OCI-LY1 (cell line): Measurements from ENCODE around the gene CD300A.

ENCODE experiments used
- H2AFZ ChIP-seq: fragments of 200-600 bp; sonication (generic), shearing (Covaris generic); 2 replicates; pipeline ENCODE4 v1.6.0; 2014; ENCODE audit warnings: antibody characterized with exemption, mild to moderate bottlenecking, low read length
- H3F3A ChIP-seq: fragments of 200-600 bp; sonication (generic), shearing (Covaris generic); 2 replicates; pipeline ENCODE4 v1.6.0; 2014; ENCODE audit warnings: mild to moderate bottlenecking, antibody characterized with exemption, low read length, moderate library complexity; ENCODE audit not compliant: insufficient read depth
- H3K27ac ChIP-seq: fragments of 200-600 bp; sonication (generic); 2 replicates; pipeline ENCODE4 v1.5.1; 2014; ENCODE audit warnings: low read length, mixed run types, mild to moderate bottlenecking, low read depth; ENCODE audit not compliant: poor library complexity, severe bottlenecking
- H3K27me3 ChIP-seq: fragments of 200-600 bp; sonication (generic); 2 replicates; pipeline ENCODE4 v1.6.0; 2014; ENCODE audit warnings: antibody characterized with exemption, mild to moderate bottlenecking, low read length, moderate library complexity; ENCODE audit not compliant: insufficient read depth
- H3K36me3 ChIP-seq: fragments of 200-600 bp; sonication (generic); 2 replicates; pipeline ENCODE4 v1.6.1; 2014; ENCODE audit warnings: mild to moderate bottlenecking, antibody characterized with exemption, low read length, moderate library complexity, mixed read lengths; ENCODE audit not compliant: insufficient read depth
- H3K4me1 ChIP-seq: fragments of 200-600 bp; sonication (generic); 2 replicates; pipeline ENCODE4 v1.5.1; 2014; ENCODE audit warnings: mild to moderate bottlenecking, low read length, moderate library complexity; ENCODE audit not compliant: insufficient read depth, severe bottlenecking
- H3K4me2 ChIP-seq: fragments of 200-600 bp; sonication (generic), shearing (Covaris generic); 2 replicates; pipeline ENCODE4 v1.6.1; 2014; ENCODE audit warnings: low read length
- H3K4me3 ChIP-seq: fragments of 200-600 bp; sonication (generic); 2 replicates; pipeline ENCODE4 v1.5.1; 2014; ENCODE audit warnings: low read length, low read depth, mild to moderate bottlenecking, mixed read lengths; ENCODE audit not compliant: poor library complexity, severe bottlenecking
- H3K79me2 ChIP-seq: fragments of 200-600 bp; shearing (Covaris generic); 2 replicates; pipeline ENCODE4 v1.6.1; 2016; ENCODE audit warnings: mixed run types, low read length, mixed read lengths; ENCODE audit not compliant: insufficient read depth
- H3K9ac ChIP-seq: fragments of 200-600 bp; sonication (generic), shearing (Covaris generic); 2 replicates; pipeline ENCODE4 v1.6.1; 2014; ENCODE audit warnings: mild to moderate bottlenecking, low read length, mixed read lengths
- H3K9me2 ChIP-seq: fragments of 200-600 bp; sonication (generic), shearing (Covaris generic); 2 replicates; pipeline ENCODE4 v1.6.1; 2014; ENCODE audit warnings: low read depth, mild to moderate bottlenecking, low read length, mixed read lengths
- H3K9me3 ChIP-seq: fragments of 200-600 bp; shearing (Covaris generic); 2 replicates; pipeline ENCODE4 v1.6.1; 2014; ENCODE audit warnings: low read length, mixed read lengths
- H4K20me1 ChIP-seq: fragments of 200-600 bp; sonication (generic), shearing (Covaris generic); 2 replicates; pipeline ENCODE4 v1.6.0; 2016; ENCODE audit warnings: mild to moderate bottlenecking, low read length; ENCODE audit not compliant: insufficient read depth
- EZH2 ChIP-seq: fragments of 200-600 bp; sonication (generic), shearing (Covaris generic); IDR thresholded peaks from 2 replicates; pipeline ENCODE4 v1.8.0; 2017; ENCODE audit warnings: borderline replicate concordance, mixed run types, mild to moderate bottlenecking, antibody characterized with exemption, low read length, moderate library complexity, mixed read lengths
- TF ChIP-seq, protein P1 (sequence below): fragments of 200-600 bp; sonication (generic), shearing (Covaris generic); IDR thresholded peaks from 2 replicates; pipeline ENCODE4 v1.5.1; 2017; ENCODE audit warnings: mild to moderate bottlenecking, antibody characterized with exemption, low read length, moderate library complexity, mixed read lengths

Gene CD300A

DNA sequence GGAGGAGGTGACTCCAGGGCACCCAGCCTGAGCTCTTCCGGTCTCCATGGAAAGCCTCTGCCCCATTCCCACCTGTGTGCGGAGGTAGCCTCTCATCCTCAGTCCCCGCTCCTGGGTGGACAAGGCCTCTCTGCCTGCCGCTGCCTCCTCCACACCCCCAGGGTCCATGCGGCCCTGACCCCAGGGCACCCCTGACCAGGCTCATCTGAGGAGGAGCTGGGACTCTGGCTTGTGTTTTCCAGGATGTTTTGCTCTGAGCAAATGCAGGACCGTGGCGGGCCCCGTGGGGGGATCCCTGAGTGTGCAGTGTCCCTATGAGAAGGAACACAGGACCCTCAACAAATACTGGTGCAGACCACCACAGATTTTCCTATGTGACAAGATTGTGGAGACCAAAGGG lies 6.9 kb downstream of the CD300A start:
- no peaks in the 10 kb centered on the region for H4K20me1 ChIP-seq
- H3K4me2 ChIP-seq: no peak overlapping the region
- no peak overlapping the region for H2AFZ ChIP-seq
- H3K36me3 ChIP-seq: no peaks in the 10 kb centered on the region
- no peak overlapping the region for H3K27ac ChIP-seq
- H3F3A ChIP-seq: no peaks in the 10 kb centered on the region
- no peaks in the 10 kb centered on the region for H3K9me2 ChIP-seq
- no peak for TF ChIP-seq EZH2
- TF ChIP-seq, protein P1, sequence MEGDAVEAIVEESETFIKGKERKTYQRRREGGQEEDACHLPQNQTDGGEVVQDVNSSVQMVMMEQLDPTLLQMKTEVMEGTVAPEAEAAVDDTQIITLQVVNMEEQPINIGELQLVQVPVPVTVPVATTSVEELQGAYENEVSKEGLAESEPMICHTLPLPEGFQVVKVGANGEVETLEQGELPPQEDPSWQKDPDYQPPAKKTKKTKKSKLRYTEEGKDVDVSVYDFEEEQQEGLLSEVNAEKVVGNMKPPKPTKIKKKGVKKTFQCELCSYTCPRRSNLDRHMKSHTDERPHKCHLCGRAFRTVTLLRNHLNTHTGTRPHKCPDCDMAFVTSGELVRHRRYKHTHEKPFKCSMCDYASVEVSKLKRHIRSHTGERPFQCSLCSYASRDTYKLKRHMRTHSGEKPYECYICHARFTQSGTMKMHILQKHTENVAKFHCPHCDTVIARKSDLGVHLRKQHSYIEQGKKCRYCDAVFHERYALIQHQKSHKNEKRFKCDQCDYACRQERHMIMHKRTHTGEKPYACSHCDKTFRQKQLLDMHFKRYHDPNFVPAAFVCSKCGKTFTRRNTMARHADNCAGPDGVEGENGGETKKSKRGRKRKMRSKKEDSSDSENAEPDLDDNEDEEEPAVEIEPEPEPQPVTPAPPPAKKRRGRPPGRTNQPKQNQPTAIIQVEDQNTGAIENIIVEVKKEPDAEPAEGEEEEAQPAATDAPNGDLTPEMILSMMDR: no peak
- 0 out of 2 replicates have a peak, but pooled peaks cover 6% of the 10 kb centered on the region for H3K27me3 ChIP-seq
- H3K9me3 ChIP-seq: no peaks in the 10 kb centered on the region
- H3K9ac ChIP-seq: no peak overlapping the region
- no peaks in the 10 kb centered on the region for H3K4me1 ChIP-seq
- no peaks in the 10 kb centered on the region for H3K79me2 ChIP-seq
- H3K4me3 ChIP-seq: no peak overlapping the region

DNA sequence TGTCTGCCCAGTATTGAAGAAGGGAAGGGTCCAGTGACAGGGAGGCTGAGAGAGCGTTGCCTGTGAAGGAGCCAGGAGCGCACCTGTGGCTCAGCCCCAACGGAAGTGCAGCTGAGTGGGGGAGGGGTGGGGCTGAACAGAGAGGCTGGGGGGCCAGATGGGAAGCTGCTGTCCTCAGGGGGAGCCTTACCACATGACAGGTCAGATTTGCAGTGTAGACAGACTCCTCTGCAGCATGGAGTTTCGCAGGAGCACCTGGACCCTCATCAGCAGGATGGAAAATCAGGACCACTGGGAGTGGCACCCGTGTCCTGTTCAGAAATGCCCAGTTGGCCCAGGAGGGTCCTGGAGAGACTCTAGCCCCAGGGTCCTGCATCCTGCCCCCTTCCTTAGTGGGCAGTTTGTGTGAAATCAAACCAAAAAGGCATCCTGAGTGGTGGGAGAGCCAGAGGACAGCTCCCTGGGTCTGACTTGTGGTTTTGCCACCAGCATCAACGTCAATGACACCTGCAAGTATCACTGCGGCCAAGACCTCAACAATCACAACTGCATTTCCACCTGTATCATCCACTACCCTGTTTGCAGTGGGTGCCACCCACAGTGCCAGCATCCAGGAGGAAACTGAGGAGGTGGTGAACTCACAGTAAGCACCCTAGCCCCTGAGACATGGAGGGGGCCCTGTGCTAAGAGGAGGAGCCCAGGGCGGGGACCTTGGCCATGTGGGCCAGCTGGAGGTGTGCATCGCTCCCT lies 7.8 kb downstream of the CD300A start:
- H3K36me3 ChIP-seq: no peaks in the 10 kb centered on the region
- H3K4me2 ChIP-seq: no peak overlapping the region
- H3K79me2 ChIP-seq: no peaks in the 10 kb centered on the region
- H2AFZ ChIP-seq: no peak overlapping the region
- H3K9me2 ChIP-seq: no peaks in the 10 kb centered on the region
- H3K9me3 ChIP-seq: no peaks in the 10 kb centered on the region
- no peaks in the 10 kb centered on the region for H4K20me1 ChIP-seq
- H3K27ac ChIP-seq: no peak overlapping the region
- 0 out of 2 replicates have a peak, but pooled peaks cover 6% of the 10 kb centered on the region for H3K27me3 ChIP-seq
- no peak overlapping the region for H3K9ac ChIP-seq
- TF ChIP-seq, protein P1: no peak
- no peak for TF ChIP-seq EZH2
- no peaks in the 10 kb centered on the region for H3F3A ChIP-seq
- no peak overlapping the region for H3K4me3 ChIP-seq
- no peaks in the 10 kb centered on the region for H3K4me1 ChIP-seq

DNA sequence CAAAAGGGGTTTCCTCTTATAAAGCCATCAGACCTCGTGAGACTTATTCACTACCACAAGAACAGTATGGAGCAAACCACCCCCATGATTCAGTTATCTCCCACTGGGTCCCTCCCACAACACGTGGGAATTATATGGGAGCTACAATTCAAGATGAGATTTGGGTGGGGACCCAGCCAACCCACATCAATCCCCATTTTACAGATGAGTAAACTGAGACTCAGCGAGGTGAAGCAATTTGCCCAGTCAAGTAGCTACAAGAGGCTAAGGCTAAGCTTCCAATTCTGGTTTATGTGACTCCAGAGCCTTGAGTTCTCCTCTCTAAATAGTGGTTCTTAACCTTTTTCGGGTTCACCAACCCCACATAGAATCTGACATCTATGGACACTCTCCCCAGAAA lies 8.8 kb downstream of the CD300A start:
- Histone ChIP-seq H3K27ac (no peak overlapping the region), H3K9me3 (no peaks in the 10 kb centered on the region), H3K4me3 (no peak overlapping the region), H3F3A (no peaks in the 10 kb centered on the region), H3K9me2 (no peaks in the 10 kb centered on the region), H3K79me2 (no peaks in the 10 kb centered on the region), H3K36me3 (no peaks in the 10 kb centered on the region), H3K27me3 (0 out of 2 replicates have a peak, but pooled peaks cover 6% of the 10 kb centered on the region), H2AFZ (no peak overlapping the region), H3K9ac (no peak overlapping the region), H3K4me1 (no peaks in the 10 kb centered on the region), H4K20me1 (no peaks in the 10 kb centered on the region), H3K4me2 (no peak overlapping the region)
- TF ChIP-seq EZH2: no peak

DNA sequence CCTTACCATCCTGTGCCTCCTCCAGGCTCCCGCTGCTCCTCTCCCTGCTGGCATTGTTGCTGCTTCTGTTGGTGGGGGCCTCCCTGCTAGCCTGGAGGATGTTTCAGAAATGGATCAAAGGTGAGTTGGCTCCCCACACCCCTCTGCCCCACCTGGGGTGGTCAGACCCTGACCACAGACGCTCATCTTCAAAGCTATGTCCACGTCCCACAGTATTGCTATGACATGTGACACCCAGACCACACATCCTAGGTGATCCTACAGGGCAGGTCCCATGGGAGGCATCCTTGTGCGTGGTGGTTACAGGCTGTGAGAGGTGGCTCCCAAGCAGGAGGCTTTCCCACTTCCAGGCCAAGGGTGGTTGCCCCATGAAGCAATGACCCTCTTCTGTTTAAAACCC lies 11.0 kb downstream of the CD300A start:
- TF ChIP-seq EZH2: no peak
- TF ChIP-seq, protein P1: no peak
- no peak overlapping the region for H2AFZ ChIP-seq
- H3K9ac ChIP-seq: no peak overlapping the region
- no peaks in the 10 kb centered on the region for H3K9me3 ChIP-seq
- no peaks in the 10 kb centered on the region for H3K79me2 ChIP-seq
- no peak overlapping the region for H3K4me3 ChIP-seq
- H3K27me3 ChIP-seq: 0 out of 2 replicates have a peak, but pooled peaks cover 10% of the 10 kb centered on the region
- no peaks in the 10 kb centered on the region for H4K20me1 ChIP-seq
- no peak overlapping the region for H3K4me2 ChIP-seq
- H3K27ac ChIP-seq: no peak overlapping the region
- no peaks in the 10 kb centered on the region for H3K4me1 ChIP-seq
- H3F3A ChIP-seq: no peaks in the 10 kb centered on the region
- no peaks in the 10 kb centered on the region for H3K36me3 ChIP-seq
- no peaks in the 10 kb centered on the region for H3K9me2 ChIP-seq
